Nephron (organoid): ENCODE data around the gene GLRX3.

Experiments used
- H3K27ac Mint-ChIP-seq, 3 experiments: 2 replicates each; pipeline ENCODE4 v1.8.0; 2020; ENCODE audit warnings: mixed read lengths in 3 of 3, mild to moderate bottlenecking in 2 of 3, moderate library complexity in 1 of 3
- H3K27me3 Mint-ChIP-seq: 2 replicates; pipeline ENCODE4 v1.8.0; 2021; ENCODE audit warnings: low read depth, mild to moderate bottlenecking, moderate library complexity, mixed read lengths
- H3K36me3 Mint-ChIP-seq: 2 replicates; pipeline ENCODE4 v1.8.0; 2020; ENCODE audit warnings: low read depth, mixed read lengths
- H3K4me1 Mint-ChIP-seq: 2 replicates; pipeline ENCODE4 v1.8.0; 2020; ENCODE audit warnings: mixed read lengths
- H3K4me3 Mint-ChIP-seq, 3 experiments: 2 replicates each; pipeline ENCODE4 v1.8.0; 2020; ENCODE audit warnings: mild to moderate bottlenecking in 3 of 3, mixed read lengths in 3 of 3, moderate library complexity in 2 of 3
- H3K9me3 Mint-ChIP-seq: 2 replicates; pipeline ENCODE4 v1.8.0; 2020; ENCODE audit warnings: mixed read lengths
- CTCF ChIP-seq, 3 experiments: fragments of 200-600 bp; sonication (generic); IDR thresholded peaks; one replicate each; pipeline ENCODE4 v1.5.0; 2021; ENCODE audit warnings: antibody characterized with exemption in 3 of 3; ENCODE audit not compliant: unreplicated experiment in 3 of 3

Gene GLRX3

GRCh38 chr10:130179640-130180039, 43.4 kb downstream of the GLRX3 start:
- TF ChIP-seq CTCF (IDR thresholded peaks at IDR 0.05; ENCODE audit: unreplicated experiment in 3 of 3): peak; percentile 52 to 71 (median 55)
- H3K9me3 Mint-ChIP-seq: no peaks in the 10 kb centered on the region
- H3K4me3 Mint-ChIP-seq: no peak overlapping the region
- no peak overlapping the region for H3K27ac Mint-ChIP-seq
- H3K4me1 Mint-ChIP-seq: peaks cover 3% of the 10 kb centered on the region
- H3K27me3 Mint-ChIP-seq: no peaks in the 10 kb centered on the region
- peaks cover 56% of the 10 kb centered on the region for H3K36me3 Mint-ChIP-seq

- no peak overlapping the region for H3K27ac Mint-ChIP-seq
- no peak for TF ChIP-seq CTCF (IDR thresholded peaks at IDR 0.05; ENCODE audit: unreplicated experiment in 3 of 3)
- no peaks in the 10 kb centered on the region for H3K27me3 Mint-ChIP-seq
- H3K4me1 Mint-ChIP-seq: peaks cover 6% of the 10 kb centered on the region
- H3K4me3 Mint-ChIP-seq: no peak overlapping the region
- no peaks in the 10 kb centered on the region for H3K9me3 Mint-ChIP-seq
- peaks cover 60% of the 10 kb centered on the region for H3K36me3 Mint-ChIP-seq
Observed at GRCh38 chr10:130180416-130180815, 44.2 kb downstream of the GLRX3 start.

GRCh38 chr10:130181858-130182257, 45.7 kb downstream of the GLRX3 start:
- Mint-ChIP-seq H3K4me3 (no peak overlapping the region), H3K27me3 (no peaks in the 10 kb centered on the region), H3K9me3 (no peaks in the 10 kb centered on the region), H3K36me3 (peaks cover 60% of the 10 kb centered on the region), H3K27ac (no peak overlapping the region), H3K4me1 (peaks cover 11% of the 10 kb centered on the region)
- TF ChIP-seq CTCF (IDR thresholded peaks at IDR 0.05; ENCODE audit: unreplicated experiment in 3 of 3): no peak

GRCh38 chr10:130185591-130185990, 49.4 kb downstream of the GLRX3 start:
- Mint-ChIP-seq H3K4me1 (peaks cover 8% of the 10 kb centered on the region), H3K4me3 (no peak overlapping the region), H3K9me3 (no peaks in the 10 kb centered on the region), H3K27me3 (no peaks in the 10 kb centered on the region), H3K27ac (no peak overlapping the region), H3K36me3 (peaks cover 47% of the 10 kb centered on the region)
- TF ChIP-seq CTCF (IDR thresholded peaks at IDR 0.05; ENCODE audit: unreplicated experiment in 3 of 3): no peak

- TF ChIP-seq CTCF (IDR thresholded peaks at IDR 0.05; ENCODE audit: unreplicated experiment in 3 of 3): no peak
- Mint-ChIP-seq H3K4me3 (peak overlapping the region; percentile 51 to 70 (median 53)), H3K27ac (no peak overlapping the region), H3K9me3 (no peaks in the 10 kb centered on the region), H3K27me3 (peaks cover 7% of the 10 kb centered on the region), H3K36me3 (peaks cover 24% of the 10 kb centered on the region), H3K4me1 (peaks cover 8% of the 10 kb centered on the region)
Observed at GRCh38 chr10:130188195-130189175, 52.3 kb downstream of the GLRX3 start.
